Left lung (tissue), 10 donors: ENCODE data around the gene OTUD4. TPM values are rescaled to one million over a fixed set of nuclear protein-coding genes. Genes with fewer than 3 reads are reported as not detected.

Experiments
- ATAC-seq: fragments of 200-7000 bp; cut with Tn5 transposase; one replicate; pipeline ENCODE4 v1.9.1; 2020; ENCODE audit warnings: moderate library complexity
- DNase-seq, 4 donors: peaks; one replicate each; pipeline ENCODE4 v3.0.0-alpha.2; 2013 to 2020
- H3K27ac ChIP-seq, 2 donors: fragments of 200-600 bp; sonication (generic) in 1 of 2; one replicate each; pipeline versions ENCODE4 v1.5.0 to v1.8.0; 2020 to 2021
- H3K27me3 ChIP-seq, 2 donors: fragments of 200-600 bp; sonication (generic) in 1 of 2; one replicate each; pipeline versions ENCODE4 v1.5.0 to v1.8.0; 2020 to 2021
- H3K36me3 ChIP-seq, 2 donors: fragments of 200-600 bp; sonication (generic) in 1 of 2; one replicate each; pipeline versions ENCODE4 v1.5.0 to v1.8.0; 2020 to 2021
- H3K4me1 ChIP-seq, 2 donors: fragments of 200-600 bp; one replicate each; pipeline ENCODE4 v1.8.0; 2021
- H3K4me3 ChIP-seq, 2 donors: fragments of 200-600 bp; sonication (generic) in 1 of 2; one replicate each; pipeline versions ENCODE4 v1.5.0 to v1.8.0; 2020 to 2021; ENCODE audit warnings: mild to moderate bottlenecking in 1 of 2
- H3K9me3 ChIP-seq, 2 donors: fragments of 200-600 bp; sonication (generic) in 1 of 2; one replicate each; pipeline versions ENCODE4 v1.5.0 to v1.8.0; 2020 to 2021
- intact Hi-C, 2 donors: fragments of 100-400 bp; cut with DNase I; formaldehyde crosslinking; loops; one replicate each; pipeline versions ENCODE4 v1.11.2 to v1.14.2; 2022
- polyA plus RNA-seq, 6 donors: library from polyadenylated mRNA; unstranded; fragments of 120-200 nt; gene quantifications; one replicate each; pipeline ENCODE4 v1.2.1, GENCODE V29; 2013; ENCODE audit not compliant: insufficient read length in 6 of 6
- total RNA-seq, 2 donors: library from RNA; stranded (reverse); fragmentation: NEBNext Ultra II Directional; extraction: Animal tissue kit (Norgen Biotek cat#: 25700); gene quantifications; one replicate each; pipeline ENCODE4 v1.2.1, GENCODE V29; 2021
- TF ChIP-seq, protein P1 (sequence below), 2 donors: fragments of 200-600 bp; sonication (generic) in 1 of 2; IDR thresholded peaks; one replicate each; pipeline versions ENCODE4 v1.5.0 to v1.8.0; 2021; ENCODE audit warnings: antibody characterized with exemption in 2 of 2
- donor health status: DM: no; HTN: yes; CAD: no.
- donor health status: DM: no; HTN: no; CAD: no.

OTUD4 gene
- total and polyA plus RNA-seq, 8 donors: 33.4 to 43.6 (median 41.7) TPM

DNA sequence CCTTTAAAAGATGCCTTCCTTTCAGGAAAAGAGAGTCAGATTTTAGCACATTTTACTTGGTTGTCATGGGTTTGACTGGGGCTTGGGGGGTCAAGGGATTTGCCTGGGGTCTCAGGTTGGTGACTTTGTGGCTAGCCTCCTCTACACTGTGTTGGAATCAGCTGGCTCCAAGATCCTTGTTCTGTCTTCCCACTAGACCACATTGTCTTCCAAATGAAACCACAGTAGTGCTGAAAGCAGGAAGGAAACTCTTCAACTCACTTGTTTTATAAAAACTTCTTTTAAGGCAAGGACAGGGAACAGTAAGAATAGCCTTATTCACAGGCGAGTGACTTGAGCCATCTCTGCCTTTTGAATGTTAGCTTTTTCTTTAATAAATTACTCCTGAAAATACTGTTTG lies 37.0 kb upstream of the OTUD4 start:
- Histone ChIP-seq H3K27ac (no peak overlapping the region), H3K4me3 (no peak overlapping the region), H3K9me3 (no peaks in the 10 kb centered on the region), H3K36me3 (no peaks in the 10 kb centered on the region), H3K4me1 (no peaks in the 10 kb centered on the region), H3K27me3 (no peaks in the 10 kb centered on the region)
- intact Hi-C loops: loop anchor here in 1 of 2 donors (10.0 kb wide), 1 partner anchor 387 kb away; no protein-coding TSS in a partner anchor
- no peak for ATAC-seq
- DNase-seq: no peak
- TF ChIP-seq, protein P1, sequence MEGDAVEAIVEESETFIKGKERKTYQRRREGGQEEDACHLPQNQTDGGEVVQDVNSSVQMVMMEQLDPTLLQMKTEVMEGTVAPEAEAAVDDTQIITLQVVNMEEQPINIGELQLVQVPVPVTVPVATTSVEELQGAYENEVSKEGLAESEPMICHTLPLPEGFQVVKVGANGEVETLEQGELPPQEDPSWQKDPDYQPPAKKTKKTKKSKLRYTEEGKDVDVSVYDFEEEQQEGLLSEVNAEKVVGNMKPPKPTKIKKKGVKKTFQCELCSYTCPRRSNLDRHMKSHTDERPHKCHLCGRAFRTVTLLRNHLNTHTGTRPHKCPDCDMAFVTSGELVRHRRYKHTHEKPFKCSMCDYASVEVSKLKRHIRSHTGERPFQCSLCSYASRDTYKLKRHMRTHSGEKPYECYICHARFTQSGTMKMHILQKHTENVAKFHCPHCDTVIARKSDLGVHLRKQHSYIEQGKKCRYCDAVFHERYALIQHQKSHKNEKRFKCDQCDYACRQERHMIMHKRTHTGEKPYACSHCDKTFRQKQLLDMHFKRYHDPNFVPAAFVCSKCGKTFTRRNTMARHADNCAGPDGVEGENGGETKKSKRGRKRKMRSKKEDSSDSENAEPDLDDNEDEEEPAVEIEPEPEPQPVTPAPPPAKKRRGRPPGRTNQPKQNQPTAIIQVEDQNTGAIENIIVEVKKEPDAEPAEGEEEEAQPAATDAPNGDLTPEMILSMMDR (IDR thresholded peaks at IDR 0.05): no peak

DNA sequence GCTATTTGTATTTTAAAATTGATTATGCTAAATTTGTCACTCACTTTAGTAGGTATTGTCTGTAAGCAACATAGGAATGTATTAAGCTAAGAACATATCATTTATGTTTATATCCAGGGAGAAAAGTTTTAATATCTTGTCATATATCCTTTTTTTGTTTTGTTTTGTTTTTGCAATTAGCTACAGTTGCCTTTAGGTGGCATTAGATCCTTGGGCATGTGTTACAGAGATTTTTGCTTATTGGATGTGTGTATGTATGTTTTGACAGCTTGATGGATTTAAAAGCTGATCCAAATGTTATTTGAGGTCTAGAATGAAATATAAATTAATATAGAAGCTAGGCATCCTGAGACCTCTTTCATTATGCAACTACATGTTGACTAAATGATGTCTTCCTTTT lies 36.1 kb upstream of the OTUD4 start:
- intact Hi-C loops: loop anchor here in 1 of 2 donors (10.0 kb wide), 1 partner anchor 388 kb away; no protein-coding TSS in a partner anchor
- no peaks in the 10 kb centered on the region for H3K4me1 ChIP-seq
- no peaks in the 10 kb centered on the region for H3K36me3 ChIP-seq
- DNase-seq: peak in 1 of 4 donors; percentile 17
- H3K27ac ChIP-seq: no peak overlapping the region
- no peaks in the 10 kb centered on the region for H3K27me3 ChIP-seq
- H3K9me3 ChIP-seq: no peaks in the 10 kb centered on the region
- H3K4me3 ChIP-seq: no peak overlapping the region
- TF ChIP-seq, protein P1 (IDR thresholded peaks at IDR 0.05): peak; percentile 6 to 26
- ATAC-seq: peak; percentile 44

DNA sequence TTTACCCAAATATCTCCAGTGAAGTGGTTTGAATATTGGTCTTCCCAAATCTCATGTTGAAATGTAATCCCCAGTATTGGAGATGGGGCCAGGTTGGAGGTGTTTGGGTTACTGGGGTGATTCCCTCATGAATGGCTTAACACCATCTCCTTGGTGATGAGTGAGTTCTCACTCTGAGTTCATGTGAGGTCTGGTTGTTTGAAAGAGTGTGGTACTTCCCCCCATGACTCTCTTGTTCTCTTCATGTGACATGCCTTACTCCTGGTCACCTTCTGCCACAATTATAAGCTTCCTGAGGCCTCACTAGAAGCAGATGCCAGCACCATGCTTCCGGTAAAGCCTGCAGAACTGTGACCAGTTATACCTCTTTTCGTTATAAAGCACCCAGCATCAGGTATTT lies 32.9 kb upstream of the OTUD4 start:
- Histone ChIP-seq H3K4me1 (no peaks in the 10 kb centered on the region), H3K4me3 (no peak overlapping the region), H3K9me3 (no peaks in the 10 kb centered on the region), H3K27ac (no peak overlapping the region), H3K27me3 (no peaks in the 10 kb centered on the region), H3K36me3 (no peaks in the 10 kb centered on the region)
- ATAC-seq: no peak
- no peak for DNase-seq
- TF ChIP-seq, protein P1 (IDR thresholded peaks at IDR 0.05): no peak
- intact Hi-C loops: loop anchor here in 1 of 2 donors (10.0 kb wide), 1 partner anchor 392 kb away; no protein-coding TSS in a partner anchor

DNA sequence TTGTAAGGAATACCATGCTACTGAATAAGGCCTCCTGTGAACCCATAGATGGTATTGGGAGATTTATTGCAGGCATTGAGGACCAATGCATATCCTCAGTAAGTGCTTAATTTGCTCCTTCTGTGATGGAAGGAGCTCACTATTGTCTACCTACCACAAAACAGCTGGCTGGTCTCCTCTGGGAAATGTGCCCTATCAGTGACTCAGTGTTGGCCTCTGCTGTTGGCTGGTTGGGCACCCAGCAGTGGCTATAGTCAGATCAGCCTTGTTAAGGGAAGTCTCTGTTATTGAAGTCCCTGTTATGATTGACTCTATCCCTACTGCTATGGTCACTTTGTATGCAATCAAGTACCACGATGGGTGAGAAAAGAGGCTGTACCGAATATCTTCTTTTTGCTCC lies 27.5 kb upstream of the OTUD4 start:
- no peak overlapping the region for H3K4me3 ChIP-seq
- DNase-seq (no peak), ATAC-seq (no peak)
- TF ChIP-seq, protein P1 (IDR thresholded peaks at IDR 0.05): no peak
- H3K27me3 ChIP-seq: no peaks in the 10 kb centered on the region
- no peaks in the 10 kb centered on the region for H3K36me3 ChIP-seq
- no peaks in the 10 kb centered on the region for H3K4me1 ChIP-seq
- intact Hi-C loops: no loop called here
- H3K27ac ChIP-seq: no peak overlapping the region
- H3K9me3 ChIP-seq: no peaks in the 10 kb centered on the region

DNA sequence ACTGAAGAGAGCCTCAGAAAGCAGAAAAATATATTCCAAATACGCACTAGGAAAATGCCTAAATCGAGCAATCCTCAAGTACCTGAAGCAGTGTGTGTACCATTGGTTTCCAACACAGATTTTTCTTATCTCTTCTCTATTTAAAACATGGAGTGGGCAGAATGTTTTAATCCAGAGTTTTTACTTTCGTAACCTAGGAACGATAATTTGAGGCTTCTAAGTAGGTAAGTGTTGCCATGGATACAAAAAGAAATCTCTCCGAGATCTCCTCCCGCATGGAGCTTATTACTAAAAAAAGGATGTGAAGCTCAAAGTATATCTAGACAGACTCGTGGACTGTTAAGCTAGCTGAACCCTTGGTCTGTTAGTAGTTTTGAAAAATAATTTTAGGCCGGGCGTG lies 23.0 kb upstream of the OTUD4 start:
- Histone ChIP-seq H3K27me3 (no peaks in the 10 kb centered on the region), H3K36me3 (no peaks in the 10 kb centered on the region), H3K4me3 (no peak overlapping the region), H3K4me1 (no peaks in the 10 kb centered on the region), H3K27ac (no peak overlapping the region), H3K9me3 (no peaks in the 10 kb centered on the region)
- TF ChIP-seq, protein P1 (IDR thresholded peaks at IDR 0.05): no peak
- DNase-seq (no peak), ATAC-seq (peak; percentile 22)
- intact Hi-C loops: no loop called here
